WTC11 (cell line): Measurements from ENCODE around the gene AGAP1. TPM values are rescaled to one million over a fixed set of nuclear protein-coding genes. Genes with fewer than 3 reads are reported as not detected.

Experiments used
- ATAC-seq: fragments of 200-7000 bp; cut with Tn5 transposase; 2 replicates; pipeline ENCODE4 v1.10.0; 2021; ENCODE audit warnings: mild to moderate bottlenecking, moderate library complexity
- CTCF ChIA-PET: fragments of 300-600 bp; sonication (Branson Sonifier 250); formaldehyde crosslinking; loops from one replicate; lab custom pipeline; 2021; ENCODE audit warnings: antibody characterized with exemption; lab: Charles Lee
- POLR2A ChIA-PET: fragments of 350-600 bp; sonication (Branson Sonifier 250); formaldehyde crosslinking; loops from one replicate; lab custom pipeline; 2021; ENCODE audit warnings: antibody characterized with exemption; lab: Charles Lee
- DNase-seq: peaks from one replicate; pipeline ENCODE4 v3.0.0; 2021; ENCODE audit warnings: low spot score
- H3K27ac Mint-ChIP-seq: 2 replicates; pipeline ENCODE4 v1.8.0; 2021; ENCODE audit warnings: mixed read lengths
- H3K27me3 Mint-ChIP-seq: 2 replicates; pipeline ENCODE4 v1.8.0; 2021; ENCODE audit warnings: low read depth, mild to moderate bottlenecking, moderate library complexity, mixed read lengths
- H3K36me3 Mint-ChIP-seq: 2 replicates; pipeline ENCODE4 v1.8.0; 2021; ENCODE audit warnings: mixed read lengths
- H3K4me1 Mint-ChIP-seq: 2 replicates; pipeline ENCODE4 v1.8.0; 2022; ENCODE audit warnings: mixed read lengths
- H3K4me3 Mint-ChIP-seq: 2 replicates; pipeline ENCODE4 v1.8.0; 2021; ENCODE audit warnings: mild to moderate bottlenecking, moderate library complexity, mixed read lengths
- H3K9me3 Mint-ChIP-seq: 2 replicates; pipeline ENCODE4 v1.8.0; 2021; ENCODE audit warnings: mixed read lengths
- CREM ChIP-seq: sonication (generic); formaldehyde crosslinking; IDR thresholded peaks from 2 replicates; pipeline ENCODE4 v1.8.1; 2022; ENCODE audit warnings: mild to moderate bottlenecking, missing genetic modification reagents, moderate library complexity
- EMX1 ChIP-seq: fragments of 250-450 bp; sonication (Bioruptor Pico); IDR thresholded peaks from 2 replicates; pipeline ENCODE4 v1.8.0; 2021; ENCODE audit warnings: mild to moderate bottlenecking
- JAZF1 ChIP-seq: fragments of 250-450 bp; sonication (Bioruptor Pico); IDR thresholded peaks from 2 replicates; pipeline ENCODE4 v1.9.0; 2021; ENCODE audit warnings: moderate library complexity, mild to moderate bottlenecking, inconsistent platforms
- KAT7 ChIP-seq: sonication (generic); formaldehyde crosslinking; IDR thresholded peaks from 2 replicates; pipeline ENCODE4 v1.8.1; 2023; ENCODE audit warnings: missing genetic modification reagents, mild to moderate bottlenecking, borderline replicate concordance
- NFE2L1 ChIP-seq: sonication (generic); formaldehyde crosslinking; IDR thresholded peaks from 2 replicates; pipeline ENCODE4 v1.8.1; 2023; ENCODE audit warnings: missing genetic modification reagents
- OVOL2 ChIP-seq: fragments of 250-450 bp; sonication (Bioruptor Pico); IDR thresholded peaks from 2 replicates; pipeline ENCODE4 v1.9.0; 2021; ENCODE audit warnings: mild to moderate bottlenecking, borderline replicate concordance
- RORB ChIP-seq: fragments of 250-450 bp; sonication (Bioruptor Pico); IDR thresholded peaks from 2 replicates; pipeline ENCODE4 v1.9.0; 2021; ENCODE audit warnings: mild to moderate bottlenecking
- TP53 ChIP-seq: sonication (generic); formaldehyde crosslinking; IDR thresholded peaks from 2 replicates; pipeline ENCODE4 v1.8.1; 2023; ENCODE audit warnings: mild to moderate bottlenecking, missing genetic modification reagents
- ZNF138 ChIP-seq: sonication (generic); formaldehyde crosslinking; conservative IDR thresholded peaks from 2 replicates; pipeline ENCODE4 v1.8.1; 2022; ENCODE audit warnings: mild to moderate bottlenecking, moderate library complexity, missing genetic modification reagents
- ZNF263 ChIP-seq: sonication (generic); formaldehyde crosslinking; IDR thresholded peaks from 2 replicates; pipeline ENCODE4 v1.8.1; 2022; ENCODE audit warnings: low read depth, mild to moderate bottlenecking, moderate library complexity, missing genetic modification reagents
- total RNA-seq: library from RNA; stranded (reverse); gene quantifications from 3 replicates; pipeline ENCODE4 v1.2.3, GENCODE V29; 2021
- TF ChIP-seq, protein P1 (sequence below): fragments of 200-600 bp; IDR thresholded peaks from 2 replicates; pipeline ENCODE4 v1.8.0; 2022; ENCODE audit warnings: antibody characterized with exemption
- TF ChIP-seq, protein P2 (sequence below): fragments of 250-450 bp; sonication (Bioruptor Pico); IDR thresholded peaks from 2 replicates; pipeline ENCODE4 v2.1.2; 2022; ENCODE audit warnings: mild to moderate bottlenecking, moderate library complexity
- TF ChIP-seq, protein P3 (sequence below): sonication (generic); formaldehyde crosslinking; IDR thresholded peaks from 2 replicates; pipeline ENCODE4 v1.8.1; 2022; ENCODE audit warnings: missing genetic modification reagents, borderline replicate concordance

AGAP1 gene
- total RNA-seq, 1 experiment from 2014 or later: 49.3 TPM

DNA sequence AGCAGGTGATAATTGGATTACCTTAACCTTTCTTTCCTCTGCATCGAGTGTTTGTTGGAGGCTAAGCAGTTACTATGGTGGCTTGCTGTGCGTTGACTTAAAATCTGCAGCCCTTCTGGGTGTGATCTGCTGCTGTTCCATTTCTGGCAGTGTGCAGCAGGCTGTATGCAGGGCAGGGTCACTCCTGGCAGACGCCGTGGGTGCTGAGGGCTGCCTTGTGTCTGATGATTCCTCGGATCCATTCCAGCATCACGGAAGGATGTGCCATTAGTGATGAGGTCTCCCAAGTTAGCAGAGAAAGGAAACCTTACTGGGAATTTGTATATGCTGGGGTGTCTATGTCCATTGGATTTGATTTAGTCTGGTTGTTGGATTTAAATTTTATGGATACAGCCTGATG lies 310.8 kb downstream of the AGAP1 start:
- ChIA-PET POLR2A (no interaction called here), CTCF (interaction anchor here (1.0 to 1.9 kb wide), 5 partner anchors 11 to 405 kb away, joined by 3 to 6 read pairs (median 3); no protein-coding TSS in a partner anchor)
- peaks cover 35% of the 10 kb centered on the region for H3K4me1 Mint-ChIP-seq
- ATAC-seq: no peak
- TF ChIP-seq JAZF1 (CRISPR knock-in tag) (no peak), RORB (CRISPR knock-in tag) (no peak)
- TF ChIP-seq, protein P1, sequence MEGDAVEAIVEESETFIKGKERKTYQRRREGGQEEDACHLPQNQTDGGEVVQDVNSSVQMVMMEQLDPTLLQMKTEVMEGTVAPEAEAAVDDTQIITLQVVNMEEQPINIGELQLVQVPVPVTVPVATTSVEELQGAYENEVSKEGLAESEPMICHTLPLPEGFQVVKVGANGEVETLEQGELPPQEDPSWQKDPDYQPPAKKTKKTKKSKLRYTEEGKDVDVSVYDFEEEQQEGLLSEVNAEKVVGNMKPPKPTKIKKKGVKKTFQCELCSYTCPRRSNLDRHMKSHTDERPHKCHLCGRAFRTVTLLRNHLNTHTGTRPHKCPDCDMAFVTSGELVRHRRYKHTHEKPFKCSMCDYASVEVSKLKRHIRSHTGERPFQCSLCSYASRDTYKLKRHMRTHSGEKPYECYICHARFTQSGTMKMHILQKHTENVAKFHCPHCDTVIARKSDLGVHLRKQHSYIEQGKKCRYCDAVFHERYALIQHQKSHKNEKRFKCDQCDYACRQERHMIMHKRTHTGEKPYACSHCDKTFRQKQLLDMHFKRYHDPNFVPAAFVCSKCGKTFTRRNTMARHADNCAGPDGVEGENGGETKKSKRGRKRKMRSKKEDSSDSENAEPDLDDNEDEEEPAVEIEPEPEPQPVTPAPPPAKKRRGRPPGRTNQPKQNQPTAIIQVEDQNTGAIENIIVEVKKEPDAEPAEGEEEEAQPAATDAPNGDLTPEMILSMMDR: no peak
- TF ChIP-seq, all 79 proteins: peak for 0
- H3K27ac Mint-ChIP-seq: no peak overlapping the region; the same call in 1 of the 2 replicates
- no peaks in the 10 kb centered on the region for H3K9me3 Mint-ChIP-seq
- peaks cover 8% of the 10 kb centered on the region for H3K36me3 Mint-ChIP-seq
- no peak overlapping the region for H3K4me3 Mint-ChIP-seq
- DNase-seq: no peak
- H3K27me3 Mint-ChIP-seq: no peaks in the 10 kb centered on the region

DNA sequence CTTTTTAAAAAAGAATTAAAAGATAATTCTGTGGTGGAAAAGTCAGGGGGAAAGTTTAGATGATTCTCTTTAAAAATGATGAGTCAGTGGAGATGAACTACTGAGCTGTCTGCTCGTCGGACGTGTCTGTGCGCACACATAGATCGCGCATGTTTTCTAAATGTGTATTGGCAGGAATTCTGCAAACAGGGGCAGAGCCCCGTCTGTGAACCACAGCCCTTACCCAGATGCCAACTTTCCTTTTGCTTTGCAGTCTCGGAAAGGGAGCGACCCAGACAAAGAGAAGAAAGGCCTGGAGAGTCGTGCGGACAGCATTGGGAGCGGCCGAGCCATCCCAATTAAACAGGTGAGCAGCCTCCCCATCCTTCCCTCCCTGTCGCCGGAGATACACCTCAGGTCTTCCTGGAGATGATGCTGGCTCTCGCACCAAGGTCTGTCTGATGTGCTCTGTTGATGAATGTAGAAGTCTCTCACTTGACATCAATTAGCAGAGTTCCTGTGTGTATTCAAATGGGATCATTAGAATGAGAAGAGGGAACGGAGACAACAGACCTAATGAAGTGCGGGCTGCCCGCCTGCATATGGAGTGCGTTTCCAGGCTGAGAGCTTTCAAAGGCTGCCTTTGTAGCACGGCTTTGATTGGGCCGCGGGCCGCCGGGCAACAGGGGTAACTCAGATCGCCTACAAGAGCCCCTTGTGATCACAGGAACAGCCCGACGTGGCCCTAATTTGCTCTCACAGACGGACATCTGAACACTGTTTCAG lies 313.3 kb downstream of the AGAP1 start:
- CTCF ChIA-PET: interaction anchor here (0.8 to 2.3 kb wide), 5 partner anchors 14 to 374 kb away, joined by 3 to 7 read pairs (median 6); no protein-coding TSS in a partner anchor

DNA sequence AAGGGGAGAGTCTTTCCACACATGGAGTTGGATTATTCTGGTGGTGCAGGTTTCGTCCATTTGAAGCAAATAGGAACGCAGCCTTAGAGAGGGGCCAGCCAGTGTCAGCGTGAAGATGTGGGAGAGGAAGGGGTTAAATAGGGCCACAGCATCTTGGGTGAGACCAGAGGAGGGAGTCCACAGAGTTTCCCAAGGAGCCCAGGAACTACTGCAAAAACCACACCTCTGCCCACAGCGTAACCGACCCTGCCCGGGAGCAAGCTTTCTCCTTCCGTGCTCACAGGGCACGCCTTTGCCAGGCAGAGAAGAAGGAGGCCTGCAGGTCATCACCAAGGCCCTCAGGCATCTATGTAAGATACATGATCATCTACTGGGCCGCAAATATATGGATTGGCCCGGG lies 314.5 kb downstream of the AGAP1 start:
- no peak for TF ChIP-seq CREM (CRISPR knock-in tag)
- no peak for TF ChIP-seq OVOL2 (CRISPR knock-in tag)
- no peak for TF ChIP-seq TP53 (CRISPR knock-in tag)
- TF ChIP-seq, all 79 proteins: peak for 0
- CTCF ChIA-PET: interaction anchor here (1.5 to 2.1 kb wide), 2 partner anchors 42 kb away, joined by 6 to 7 read pairs; no protein-coding TSS in a partner anchor
- H3K27ac Mint-ChIP-seq: no peak overlapping the region

More for the DNA sequence above, 313.3 kb downstream of the AGAP1 start:
- Mint-ChIP-seq H3K9me3 (no peaks in the 10 kb centered on the region), H3K36me3 (peaks cover 13% of the 10 kb centered on the region), H3K4me1 (peaks cover 57% of the 10 kb centered on the region), H3K27ac (peak overlapping the region; percentile 91), H3K27me3 (no peaks in the 10 kb centered on the region), H3K4me3 (peak overlapping the region; percentile 18; the same call in 1 of the 2 replicates)
- ATAC-seq (peak; percentile 93), DNase-seq (peak; percentile 62)
- POLR2A ChIA-PET: no interaction called here
- TF ChIP-seq KAT7 (CRISPR knock-in tag): no peak
- TF ChIP-seq, protein P2, sequence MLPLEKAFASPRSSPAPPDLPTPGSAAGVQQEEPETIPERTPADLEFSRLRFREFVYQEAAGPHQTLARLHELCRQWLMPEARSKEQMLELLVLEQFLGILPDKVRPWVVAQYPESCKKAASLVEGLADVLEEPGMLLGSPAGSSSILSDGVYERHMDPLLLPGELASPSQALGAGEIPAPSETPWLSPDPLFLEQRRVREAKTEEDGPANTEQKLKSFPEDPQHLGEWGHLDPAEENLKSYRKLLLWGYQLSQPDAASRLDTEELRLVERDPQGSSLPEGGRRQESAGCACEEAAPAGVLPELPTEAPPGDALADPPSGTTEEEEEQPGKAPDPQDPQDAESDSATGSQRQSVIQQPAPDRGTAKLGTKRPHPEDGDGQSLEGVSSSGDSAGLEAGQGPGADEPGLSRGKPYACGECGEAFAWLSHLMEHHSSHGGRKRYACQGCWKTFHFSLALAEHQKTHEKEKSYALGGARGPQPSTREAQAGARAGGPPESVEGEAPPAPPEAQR (CRISPR knock-in tag): no peak
- TF ChIP-seq, all 79 proteins: peak for 0

DNA sequence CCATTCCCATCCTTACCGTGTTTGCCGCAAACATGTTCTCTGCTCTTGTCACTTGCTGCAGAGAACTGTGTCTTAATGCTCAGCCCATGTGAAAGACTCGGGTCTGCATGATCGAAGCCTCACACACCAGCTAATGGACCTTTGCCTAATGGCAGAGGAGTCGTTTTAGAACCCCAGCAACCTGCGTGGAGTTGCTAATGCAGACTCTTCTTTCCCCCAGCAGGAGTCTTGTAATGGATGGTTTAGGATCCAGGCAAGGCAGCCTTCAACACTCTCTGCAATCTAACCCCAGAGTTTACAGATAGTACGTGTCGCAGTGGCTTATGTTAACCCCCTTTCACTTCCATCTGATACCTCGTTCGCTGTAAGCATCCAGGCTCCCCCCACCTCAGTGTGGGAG lies 316.4 kb downstream of the AGAP1 start:
- Mint-ChIP-seq H3K4me3 (no peak overlapping the region), H3K27ac (no peak overlapping the region), H3K27me3 (no peaks in the 10 kb centered on the region), H3K36me3 (peaks cover 29% of the 10 kb centered on the region), H3K4me1 (peaks cover 55% of the 10 kb centered on the region), H3K9me3 (no peaks in the 10 kb centered on the region)
- ATAC-seq (peak; percentile 18), DNase-seq (no peak)
- TF ChIP-seq, protein P3, sequence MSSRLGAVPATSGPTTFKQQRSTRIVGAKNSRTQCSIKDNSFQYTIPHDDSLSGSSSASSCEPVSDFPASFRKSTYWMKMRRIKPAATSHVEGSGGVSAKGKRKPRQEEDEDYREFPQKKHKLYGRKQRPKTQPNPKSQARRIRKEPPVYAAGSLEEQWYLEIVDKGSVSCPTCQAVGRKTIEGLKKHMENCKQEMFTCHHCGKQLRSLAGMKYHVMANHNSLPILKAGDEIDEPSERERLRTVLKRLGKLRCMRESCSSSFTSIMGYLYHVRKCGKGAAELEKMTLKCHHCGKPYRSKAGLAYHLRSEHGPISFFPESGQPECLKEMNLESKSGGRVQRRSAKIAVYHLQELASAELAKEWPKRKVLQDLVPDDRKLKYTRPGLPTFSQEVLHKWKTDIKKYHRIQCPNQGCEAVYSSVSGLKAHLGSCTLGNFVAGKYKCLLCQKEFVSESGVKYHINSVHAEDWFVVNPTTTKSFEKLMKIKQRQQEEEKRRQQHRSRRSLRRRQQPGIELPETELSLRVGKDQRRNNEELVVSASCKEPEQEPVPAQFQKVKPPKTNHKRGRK (CRISPR knock-in tag): no peak
- TF ChIP-seq EMX1 (CRISPR knock-in tag) (no peak), NFE2L1 (no peak), ZNF263 (CRISPR knock-in tag) (no peak), ZNF138 (CRISPR knock-in tag) (no peak)
- CTCF ChIA-PET: interaction anchor here (1.6 to 2.1 kb wide), 2 partner anchors 31 to 44 kb away, joined by 6 to 7 read pairs; no protein-coding TSS in a partner anchor
- POLR2A ChIA-PET: no interaction called here

More for the DNA sequence above, 314.5 kb downstream of the AGAP1 start:
- peaks cover 57% of the 10 kb centered on the region for H3K4me1 Mint-ChIP-seq
- H3K27me3 Mint-ChIP-seq: no peaks in the 10 kb centered on the region
- peaks cover 22% of the 10 kb centered on the region for H3K36me3 Mint-ChIP-seq
- no peaks in the 10 kb centered on the region for H3K9me3 Mint-ChIP-seq
- POLR2A ChIA-PET: no interaction called here
- no peak for ATAC-seq
- no peak overlapping the region for H3K4me3 Mint-ChIP-seq
- DNase-seq: no peak
